Progenitor cell of endocrine pancreas (in vitro differentiated cells): ENCODE results near the gene ELAVL1. TPM values are rescaled to one million over a fixed set of nuclear protein-coding genes. Genes with fewer than 3 reads are reported as not detected.

Experiments
- DNase-seq: peaks from one replicate; pipeline ENCODE4 v3.0.0; 2021; ENCODE audit warnings: low spot score; ENCODE audit not compliant: unreplicated experiment
- H3K27ac Mint-ChIP-seq: 2 replicates; pipeline ENCODE4 v1.8.0; 2021; ENCODE audit warnings: mild to moderate bottlenecking, moderate library complexity, mixed read lengths
- H3K27me3 Mint-ChIP-seq: 2 replicates; pipeline ENCODE4 v1.8.0; 2021; ENCODE audit warnings: mixed read lengths
- H3K36me3 Mint-ChIP-seq: 2 replicates; pipeline ENCODE4 v1.8.0; 2022; ENCODE audit warnings: mixed read lengths; ENCODE audit not compliant: insufficient read depth
- H3K4me1 Mint-ChIP-seq: 2 replicates; pipeline ENCODE4 v1.8.0; 2021; ENCODE audit warnings: low read depth, mixed read lengths
- H3K4me3 Mint-ChIP-seq: 2 replicates; pipeline ENCODE4 v1.8.0; 2021; ENCODE audit warnings: low read depth, mild to moderate bottlenecking, moderate library complexity, mixed read lengths
- H3K9me3 Mint-ChIP-seq: 2 replicates; pipeline ENCODE4 v1.8.0; 2021; ENCODE audit warnings: low read depth, mixed read lengths
- CTCF ChIP-seq: fragments of 200-600 bp; sonication (generic); IDR thresholded peaks from one replicate; pipeline ENCODE4 v1.5.0; 2021; ENCODE audit warnings: antibody characterized with exemption, mild to moderate bottlenecking; ENCODE audit not compliant: unreplicated experiment
- total RNA-seq: library from RNA; stranded (reverse); gene quantifications from 2 replicates; pipeline ENCODE4 v1.2.1, GENCODE V29; 2021

Gene ELAVL1
- total RNA-seq, 1 donor from 2014 or later = 130 TPM

- peaks cover 9% of the 10 kb centered on the region for H3K36me3 Mint-ChIP-seq
- H3K4me3 Mint-ChIP-seq = peak overlapping the region; percentile 92
- H3K27me3 Mint-ChIP-seq = no peaks in the 10 kb centered on the region
Observed at GRCh38 chr19:7942981-7943443, 62.4 kb downstream of the ELAVL1 start.

GRCh38 chr19:7941895-7942596 lies 63.4 kb downstream of the ELAVL1 start:
- TF ChIP-seq CTCF = no peak
- Mint-ChIP-seq H3K4me1 (peaks cover 7% of the 10 kb centered on the region), H3K9me3 (no peaks in the 10 kb centered on the region), H3K36me3 (peaks cover 9% of the 10 kb centered on the region), H3K4me3 (peak overlapping the region; percentile 92), H3K27ac (peak overlapping the region; percentile 69), H3K27me3 (no peaks in the 10 kb centered on the region)
- DNase-seq = no peak

More at GRCh38 chr19:7942981-7943443, 62.4 kb downstream of the ELAVL1 start:
- no peaks in the 10 kb centered on the region for H3K9me3 Mint-ChIP-seq
- TF ChIP-seq CTCF = no peak
- DNase-seq = no peak
- H3K27ac Mint-ChIP-seq = peak overlapping the region; percentile 100
- peaks cover 7% of the 10 kb centered on the region for H3K4me1 Mint-ChIP-seq

DNA sequence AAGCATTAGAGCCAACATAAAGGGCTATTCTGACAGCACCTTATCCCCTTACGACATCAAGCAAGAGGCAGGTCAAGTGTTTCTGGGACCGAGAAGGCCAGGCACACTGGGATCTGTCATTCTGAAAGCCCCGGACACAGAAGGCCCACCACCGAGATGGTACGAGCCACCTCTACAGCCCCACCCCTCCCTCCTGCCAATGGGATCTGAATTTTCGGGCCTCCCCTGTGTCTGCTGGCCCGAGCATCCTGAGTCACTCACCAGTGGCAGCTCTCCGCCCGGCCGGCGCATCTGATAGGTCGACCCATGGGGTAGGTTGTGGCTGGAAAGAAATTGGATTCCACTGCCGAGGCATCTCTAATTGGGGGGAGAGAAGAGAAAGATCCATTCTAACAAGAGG lies 64.6 kb downstream of the ELAVL1 start:
- Mint-ChIP-seq H3K9me3 (no peaks in the 10 kb centered on the region), H3K27ac (no peak overlapping the region), H3K4me1 (peaks cover 7% of the 10 kb centered on the region), H3K36me3 (peaks cover 9% of the 10 kb centered on the region), H3K4me3 (peak overlapping the region; percentile 24), H3K27me3 (no peaks in the 10 kb centered on the region)
- DNase-seq = no peak
- TF ChIP-seq CTCF = no peak

GRCh38 chr19:7934766-7935165 lies 70.7 kb downstream of the ELAVL1 start:
- no peak for DNase-seq
- no peak overlapping the region for H3K27ac Mint-ChIP-seq
- H3K4me1 Mint-ChIP-seq = no peaks in the 10 kb centered on the region
- no peaks in the 10 kb centered on the region for H3K9me3 Mint-ChIP-seq
- no peak overlapping the region for H3K4me3 Mint-ChIP-seq
- H3K36me3 Mint-ChIP-seq = peaks cover 10% of the 10 kb centered on the region
- no peaks in the 10 kb centered on the region for H3K27me3 Mint-ChIP-seq
- no peak for TF ChIP-seq CTCF

GRCh38 chr19:7933828-7934725 lies 71.4 kb downstream of the ELAVL1 start:
- DNase-seq = no peak
- H3K4me3 Mint-ChIP-seq = no peak overlapping the region
- H3K36me3 Mint-ChIP-seq = peaks cover 10% of the 10 kb centered on the region
- no peaks in the 10 kb centered on the region for H3K4me1 Mint-ChIP-seq
- TF ChIP-seq CTCF = no peak
- H3K27ac Mint-ChIP-seq = no peak overlapping the region
- no peaks in the 10 kb centered on the region for H3K27me3 Mint-ChIP-seq
- H3K9me3 Mint-ChIP-seq = no peaks in the 10 kb centered on the region
